CD4-positive, alpha-beta T cell treated with Interleukin-15 for 1 hour (primary cell): ENCODE data around the gene STMN1.
A peak's percentile ranks its signal among the peaks of the same experiment; 100 is the strongest.

Source experiments
- DNase-seq: peaks from one replicate; pipeline ENCODE4 v3.0.0-alpha.2; 2020

STMN1 gene

GRCh38 chr1:25867210-25867991 lies 38.8 kb downstream of the STMN1 start:
- DNase-seq: no peak

DNA sequence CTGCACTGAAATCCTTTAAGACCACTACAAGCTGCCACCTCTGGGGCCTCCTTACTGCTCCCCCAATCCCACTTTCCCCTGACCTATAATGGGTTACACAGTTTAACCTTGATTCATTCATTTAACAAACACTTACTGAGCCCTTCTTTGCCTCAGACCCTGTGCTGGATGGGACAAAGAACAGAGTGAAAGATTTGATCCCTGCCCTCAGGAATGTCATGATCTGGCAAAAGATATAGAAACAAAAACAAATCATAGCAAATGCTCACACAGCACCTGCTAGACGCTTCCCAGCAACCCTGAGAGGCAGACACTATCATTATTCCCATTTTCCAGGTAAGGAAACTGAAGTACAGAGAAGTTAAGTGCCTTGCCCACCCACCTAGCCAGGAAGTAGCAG lies 39.9 kb downstream of the STMN1 start:
- no peak for DNase-seq

GRCh38 chr1:25864434-25864833 lies 41.8 kb downstream of the STMN1 start:
- no peak for DNase-seq

DNA sequence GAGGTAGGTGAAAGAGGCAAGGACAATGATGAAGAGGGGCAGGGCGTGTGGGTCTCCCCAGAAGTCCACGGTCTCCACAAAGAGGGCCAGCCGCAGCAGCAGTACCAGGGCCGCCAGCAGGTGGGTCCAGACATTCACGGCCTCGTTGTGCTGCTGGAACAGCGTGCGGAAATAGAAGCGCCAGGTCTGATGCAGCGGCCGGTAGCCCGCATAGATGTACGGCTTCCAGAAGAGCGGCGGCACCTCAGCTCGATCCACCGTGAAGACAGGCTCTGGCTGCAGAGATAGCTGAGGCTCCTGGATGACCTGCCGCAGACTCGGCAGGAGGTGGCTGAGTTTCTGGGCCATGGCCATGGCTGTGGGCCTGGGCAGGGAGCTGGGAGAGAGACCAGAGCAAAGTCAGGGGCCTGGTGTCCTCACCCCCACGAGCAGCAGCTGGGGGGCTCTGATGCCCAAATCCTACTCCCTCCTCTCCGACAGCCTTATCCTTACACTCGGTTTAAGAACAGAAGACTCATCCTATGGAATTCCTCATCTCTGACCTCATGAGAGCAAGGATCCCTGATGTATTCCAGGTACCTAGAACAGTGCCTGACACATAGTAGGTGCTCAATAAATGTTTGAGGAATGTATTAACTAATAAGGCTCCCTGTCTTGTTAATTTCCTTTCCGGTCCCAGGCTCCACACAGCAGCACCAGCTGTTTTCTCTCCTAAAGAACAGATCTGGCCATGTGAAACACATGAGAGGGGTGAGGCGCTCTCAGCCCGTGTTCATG lies 42.5 kb downstream of the STMN1 start:
- no peak for DNase-seq

- DNase-seq: no peak
Observed at GRCh38 chr1:25862785-25863485, 43.3 kb downstream of the STMN1 start.

DNA sequence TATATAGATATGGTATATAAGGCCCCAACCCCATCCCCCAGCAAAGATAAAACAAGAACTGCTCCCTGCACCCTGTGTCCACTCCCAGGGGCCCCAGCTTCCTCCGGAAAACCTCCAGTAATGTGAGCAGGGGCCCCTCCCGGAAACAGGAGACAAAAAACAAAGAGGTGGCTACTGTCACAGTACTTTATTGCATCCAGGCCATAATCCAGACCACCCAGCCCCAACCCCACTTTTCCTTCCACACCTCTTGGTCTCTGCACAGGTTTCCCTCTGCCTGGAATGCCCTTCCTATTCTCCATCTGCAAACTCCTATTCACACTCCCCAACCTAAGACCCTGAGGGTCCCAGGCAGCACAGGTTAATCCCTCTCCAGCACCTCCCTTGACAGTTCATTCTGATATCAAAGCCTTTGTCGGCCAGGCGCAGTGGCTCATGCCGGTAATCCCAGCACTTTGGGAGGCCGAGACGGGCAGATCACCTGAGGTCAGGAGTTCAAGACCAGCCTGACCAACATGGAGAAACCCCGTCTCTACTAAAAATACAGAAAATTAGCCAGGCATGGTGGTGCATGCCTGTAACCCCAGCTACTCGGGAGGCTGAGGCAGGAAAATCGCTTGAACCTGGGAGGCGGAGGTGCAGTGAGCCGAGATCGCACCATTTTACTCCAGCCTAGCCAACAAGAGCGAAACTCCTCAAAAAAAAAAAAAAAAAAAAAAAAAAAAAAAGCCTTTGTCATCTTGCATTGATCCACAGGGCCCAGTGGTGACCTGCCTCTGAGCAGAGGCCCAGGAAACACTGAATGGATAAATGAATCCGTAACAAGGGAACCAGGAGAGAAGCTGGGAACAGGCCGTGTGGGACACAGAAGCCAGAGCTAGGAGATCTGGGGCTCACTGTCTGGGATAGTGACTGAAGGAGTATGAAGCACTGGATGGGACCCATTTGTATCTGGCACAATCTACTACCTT lies 44.6 kb downstream of the STMN1 start:
- DNase-seq: peak; percentile 25

DNA sequence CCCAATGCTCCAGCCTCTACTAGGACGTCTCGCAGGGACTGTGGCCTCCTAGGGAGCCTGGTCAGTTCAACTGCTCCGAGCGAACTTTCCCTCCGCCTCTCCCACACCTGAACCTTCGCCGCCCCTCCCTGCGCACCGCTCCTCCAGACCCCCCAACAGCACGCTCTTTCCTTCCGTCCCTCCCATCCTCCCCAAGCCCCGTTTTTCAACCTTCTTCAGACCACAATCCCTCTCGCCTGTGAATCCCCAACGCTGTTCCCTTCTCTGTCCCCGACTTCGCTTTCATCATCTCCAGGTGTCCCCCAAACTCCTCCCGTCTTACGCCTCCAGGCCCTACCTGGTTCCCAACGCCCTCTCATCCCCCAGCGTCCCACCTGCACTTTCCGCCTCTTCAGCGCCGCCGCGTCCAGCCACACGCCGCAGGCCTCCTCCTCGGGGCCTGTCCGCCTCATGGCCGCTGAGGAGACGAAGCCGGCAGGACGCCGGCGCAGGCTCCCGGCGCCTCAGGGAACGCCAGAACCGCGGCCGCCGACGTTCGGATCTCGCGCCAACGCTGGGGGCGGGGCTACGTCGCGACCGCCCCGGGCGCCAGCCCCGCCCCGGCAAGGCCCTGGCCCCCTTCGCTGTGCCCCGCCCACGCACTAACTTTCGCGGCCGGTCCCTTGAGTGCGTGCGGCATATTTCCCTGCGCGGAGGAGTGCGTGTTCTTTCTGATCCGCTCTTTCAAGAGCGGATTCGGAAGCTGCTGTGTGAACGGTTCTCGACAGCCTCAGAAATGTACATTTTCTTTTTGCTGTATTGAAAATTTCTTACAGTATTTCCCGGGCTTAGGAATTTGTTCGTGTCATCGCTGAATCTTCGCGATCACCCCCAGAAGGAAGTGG lies 47.1 kb downstream of the STMN1 start, which contains the start of gene AUNIP:
TSS of gene AUNIP (minus strand) at position 552 of the 884 bp plus-strand sequence. CDS start at position 452, 100 bp downstream.
- DNase-seq: peak; percentile 90

DNA sequence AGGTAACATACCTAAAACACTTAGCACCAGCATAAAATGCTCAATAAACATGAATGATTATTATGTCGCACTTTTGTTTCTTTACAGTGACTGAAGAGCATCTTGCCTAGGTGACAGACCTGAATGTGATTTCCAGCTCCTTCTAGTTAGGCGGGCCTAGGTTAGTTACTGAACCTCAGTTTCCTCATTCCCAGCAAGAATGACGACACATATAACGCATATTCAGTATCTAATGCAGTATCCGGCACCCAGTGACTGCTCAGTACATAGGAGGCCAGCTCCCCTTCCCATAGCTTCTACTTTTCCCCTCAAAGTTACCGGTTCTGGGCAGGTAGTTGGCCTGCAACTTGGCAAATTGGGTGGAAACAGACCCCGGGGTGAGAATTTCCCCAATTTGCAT lies 47.7 kb downstream of the STMN1 start:
- no peak for DNase-seq

GRCh38 chr1:25856856-25857255 lies 49.4 kb downstream of the STMN1 start:
- no peak for DNase-seq

GRCh38 chr1:25854554-25854953 lies 51.7 kb downstream of the STMN1 start:
- DNase-seq: no peak
